HAP-1 (cell line): Measurements from ENCODE around the gene ZNF74.
"Not testable (repeated sequence)": the region's sequence is repeated elsewhere in the genome, so short reads cannot be mapped to it uniquely, and the experiment has no call there.

Experiments used
- DNase-seq, 2 experiments: peaks; one replicate each; pipeline ENCODE4 v3.0.0-alpha.2; 2016 to 2020; ENCODE audit warnings: low spot score in 2 of 2
- H3K27me3 ChIP-seq: fragments of 250-450 bp; sonication (Bioruptor Pico); 2 replicates; pipeline ENCODE4 v1.5.1; 2020; ENCODE audit warnings: low read depth, mild to moderate bottlenecking, moderate library complexity
- H3K36me3 ChIP-seq: fragments of 250-450 bp; sonication (Bioruptor Pico); replicated peaks from 2 replicates; pipeline ENCODE4 v1.5.1; 2020; ENCODE audit warnings: mild to moderate bottlenecking
- H3K4me1 ChIP-seq: fragments of 250-450 bp; sonication (Bioruptor Pico); 2 replicates; pipeline ENCODE4 v1.5.1; 2020; ENCODE audit warnings: mild to moderate bottlenecking
- H3K4me3 ChIP-seq: fragments of 250-450 bp; sonication (Bioruptor Pico); 2 replicates; pipeline ENCODE4 v1.5.1; 2020; ENCODE audit warnings: mild to moderate bottlenecking, moderate library complexity
- H3K9me3 ChIP-seq: fragments of 250-450 bp; sonication (Bioruptor Pico); 2 replicates; pipeline ENCODE4 v1.5.1; 2020; ENCODE audit warnings: mild to moderate bottlenecking, moderate library complexity
- in situ Hi-C: fragments of 300-500 bp; cut with MboI; formaldehyde crosslinking; loops from 3 replicates; pipeline ENCODE4 v1.14.3; 2020; ENCODE audit warnings: low sequenced_read_pairs, inconsistent platforms, mixed read lengths

The ZNF74 gene

GRCh38 chr22:20412474-20413216, 18.7 kb downstream of the ZNF74 start:
- no peaks in the 10 kb centered on the region for H3K36me3 ChIP-seq
- in situ Hi-C loops = no loop called here
- no peaks in the 10 kb centered on the region for H3K27me3 ChIP-seq
- no peaks in the 10 kb centered on the region for H3K4me1 ChIP-seq
- DNase-seq = no peak
- no peaks in the 10 kb centered on the region for H3K9me3 ChIP-seq
- no peak overlapping the region for H3K4me3 ChIP-seq

- Histone ChIP-seq H3K4me3 (no peak overlapping the region), H3K9me3 (no peaks in the 10 kb centered on the region), H3K27me3 (no peaks in the 10 kb centered on the region), H3K4me1 (0 out of 2 replicates have a peak, but pooled peaks cover 2% of the 10 kb centered on the region), H3K36me3 (no peaks in the 10 kb centered on the region)
- DNase-seq = no peak
- in situ Hi-C loops = no loop called here
These were observed 19.5 kb downstream of the ZNF74 start for GRCh38 chr22:20413217-20414058.

- no peak overlapping the region for H3K4me3 ChIP-seq
- no peaks in the 10 kb centered on the region for H3K36me3 ChIP-seq
- DNase-seq = no peak
- 0 out of 2 replicates have a peak, but pooled peaks cover 4% of the 10 kb centered on the region for H3K4me1 ChIP-seq
- no peaks in the 10 kb centered on the region for H3K27me3 ChIP-seq
- in situ Hi-C loops = no loop called here
- no peaks in the 10 kb centered on the region for H3K9me3 ChIP-seq
These were observed 20.1 kb downstream of the ZNF74 start for GRCh38 chr22:20414059-20414440.

DNA sequence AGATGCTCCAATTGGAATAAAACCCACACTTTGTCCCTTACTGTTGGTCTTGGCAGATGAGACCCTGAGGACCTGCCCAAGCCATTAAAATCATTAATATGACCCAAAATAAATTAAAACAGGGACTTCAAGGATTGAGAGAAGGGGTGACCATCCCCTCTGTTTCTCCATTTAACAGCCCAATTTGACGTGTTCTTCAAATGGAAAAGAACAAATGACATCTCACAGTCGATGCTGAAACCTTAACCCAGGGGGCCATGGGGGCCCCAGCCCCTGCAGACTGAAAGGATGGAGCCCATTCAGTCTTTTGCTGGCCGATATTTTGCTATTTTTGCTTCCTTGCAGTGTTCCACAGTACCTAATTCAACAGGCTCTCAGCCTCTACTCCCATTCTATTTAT, 20.5 kb downstream of the ZNF74 start:
- Histone ChIP-seq H3K4me1 (0 out of 2 replicates have a peak, but pooled peaks cover 4% of the 10 kb centered on the region), H3K36me3 (no peaks in the 10 kb centered on the region), H3K9me3 (no peaks in the 10 kb centered on the region), H3K27me3 (no peaks in the 10 kb centered on the region), H3K4me3 (no peak overlapping the region)
- no peak for DNase-seq
- in situ Hi-C loops = no loop called here

DNA sequence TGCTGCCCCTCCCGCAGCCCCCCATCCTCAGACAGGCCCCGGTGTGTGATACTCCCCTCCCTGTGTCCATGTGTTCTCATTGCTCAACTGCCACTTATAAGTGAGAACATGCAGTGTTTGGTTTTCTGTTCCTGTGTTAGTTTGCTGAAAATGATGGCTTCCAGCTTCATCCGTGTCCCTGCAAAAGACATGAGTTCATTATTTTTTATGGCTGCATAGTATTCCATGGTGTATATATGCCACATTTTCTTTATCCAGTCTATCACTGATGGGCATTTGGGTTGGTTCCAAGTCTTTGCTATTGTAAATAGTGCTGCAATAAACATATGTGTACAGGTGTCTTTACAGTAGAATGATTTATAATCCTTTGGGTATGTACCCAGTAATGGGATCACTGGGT, 21.3 kb downstream of the ZNF74 start:
- H3K4me3 ChIP-seq, H3K27me3 ChIP-seq, H3K9me3 ChIP-seq, H3K36me3 ChIP-seq, H3K4me1 ChIP-seq, in situ Hi-C loops, DNase-seq: not testable (repeated sequence)

DNA sequence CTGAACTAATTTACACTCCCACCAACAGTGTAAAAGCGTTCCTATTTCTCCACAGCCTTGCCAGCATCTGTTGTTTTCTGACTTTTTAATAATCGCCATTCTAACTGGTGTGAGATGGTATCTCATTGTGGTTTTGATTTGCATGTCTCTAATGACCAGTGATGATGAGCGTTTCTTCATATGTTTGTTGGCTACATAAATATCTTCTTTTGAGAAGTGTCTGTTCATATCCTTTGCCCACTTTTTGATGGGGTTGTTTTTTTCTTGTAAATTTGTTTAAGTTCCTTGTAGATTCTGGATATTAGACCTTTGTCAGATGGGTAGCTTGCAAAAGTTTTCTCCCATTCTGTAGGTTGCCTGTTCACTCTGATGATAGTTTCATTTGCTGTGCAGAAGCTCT, 21.7 kb downstream of the ZNF74 start:
- in situ Hi-C loops, H3K36me3 ChIP-seq, H3K27me3 ChIP-seq: not testable (repeated sequence)

GRCh38 chr22:20418211-20418788, 24.3 kb downstream of the ZNF74 start:
- peak; percentile 58 to 84 for DNase-seq
- in situ Hi-C loops = no loop called here
- H3K4me1 ChIP-seq = 0 out of 2 replicates have a peak, but pooled peaks cover 4% of the 10 kb centered on the region
- H3K36me3 ChIP-seq = no peaks in the 10 kb centered on the region
- no peaks in the 10 kb centered on the region for H3K27me3 ChIP-seq
- no peaks in the 10 kb centered on the region for H3K9me3 ChIP-seq
- peak overlapping the region; percentile 37 for H3K4me3 ChIP-seq

More for the DNA sequence above, 21.7 kb downstream of the ZNF74 start:
- not testable (repeated sequence) for H3K4me3 ChIP-seq, DNase-seq, H3K9me3 ChIP-seq, H3K4me1 ChIP-seq

DNA sequence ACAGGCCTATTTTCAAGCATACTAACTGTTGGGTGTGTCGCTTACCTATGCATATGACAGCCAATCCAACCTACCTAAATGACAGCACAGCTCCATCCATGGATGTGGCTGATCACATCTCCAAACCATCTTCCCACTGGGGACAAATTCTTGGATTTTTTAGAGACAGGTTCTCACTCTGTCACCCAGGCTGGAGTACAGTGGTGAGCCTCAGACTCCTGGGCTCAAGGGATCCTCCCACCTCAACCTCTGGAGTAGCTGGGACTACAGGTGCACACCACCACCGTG, 25.7 kb downstream of the ZNF74 start:
- in situ Hi-C loops = no loop called here
- no peak for DNase-seq
- Histone ChIP-seq H3K4me3 (no peak overlapping the region), H3K36me3 (no peaks in the 10 kb centered on the region), H3K9me3 (no peaks in the 10 kb centered on the region), H3K27me3 (no peaks in the 10 kb centered on the region), H3K4me1 (0 out of 2 replicates have a peak, but pooled peaks cover 4% of the 10 kb centered on the region)

GRCh38 chr22:20420157-20420842, 26.3 kb downstream of the ZNF74 start:
- 0 out of 2 replicates have a peak, but pooled peaks cover 2% of the 10 kb centered on the region for H3K36me3 ChIP-seq
- in situ Hi-C loops = no loop called here
- no peak for DNase-seq
- no peaks in the 10 kb centered on the region for H3K9me3 ChIP-seq
- no peaks in the 10 kb centered on the region for H3K27me3 ChIP-seq
- H3K4me1 ChIP-seq = 0 out of 2 replicates have a peak, but pooled peaks cover 4% of the 10 kb centered on the region
- H3K4me3 ChIP-seq = no peak overlapping the region

DNA sequence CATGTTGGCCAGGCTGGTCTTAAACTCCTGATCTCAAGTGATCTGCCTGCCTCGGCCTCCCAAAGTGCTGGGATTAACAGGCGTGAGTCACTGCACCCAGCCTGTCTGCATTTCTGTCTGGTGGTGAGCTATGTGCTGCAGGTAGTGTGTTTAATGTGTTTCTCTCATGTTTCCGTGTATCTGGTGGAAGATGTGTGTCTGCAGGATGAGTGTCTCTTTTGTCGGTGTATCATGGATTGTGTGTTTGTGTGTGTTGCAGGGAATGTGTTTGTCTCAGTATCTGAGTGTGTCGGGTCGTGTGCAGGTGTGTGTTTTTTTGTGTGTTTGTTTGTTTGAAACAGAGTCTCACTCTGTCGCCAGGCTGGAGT, 27.5 kb downstream of the ZNF74 start:
- Histone ChIP-seq H3K4me1 (0 out of 2 replicates have a peak, but pooled peaks cover 4% of the 10 kb centered on the region), H3K4me3 (no peak overlapping the region), H3K27me3 (no peaks in the 10 kb centered on the region), H3K36me3 (peaks cover 2% of the 10 kb centered on the region; the same call in 1 of the 2 replicates), H3K9me3 (no peaks in the 10 kb centered on the region)
- no peak for DNase-seq
- in situ Hi-C loops = no loop called here

- Histone ChIP-seq H3K36me3 (peaks cover 7% of the 10 kb centered on the region), H3K4me3 (no peak overlapping the region), H3K4me1 (0 out of 2 replicates have a peak, but pooled peaks cover 4% of the 10 kb centered on the region), H3K27me3 (no peaks in the 10 kb centered on the region), H3K9me3 (no peaks in the 10 kb centered on the region)
- in situ Hi-C loops = no loop called here
- no peak for DNase-seq
These were observed 28.5 kb downstream of the ZNF74 start for GRCh38 chr22:20422271-20423007.

DNA sequence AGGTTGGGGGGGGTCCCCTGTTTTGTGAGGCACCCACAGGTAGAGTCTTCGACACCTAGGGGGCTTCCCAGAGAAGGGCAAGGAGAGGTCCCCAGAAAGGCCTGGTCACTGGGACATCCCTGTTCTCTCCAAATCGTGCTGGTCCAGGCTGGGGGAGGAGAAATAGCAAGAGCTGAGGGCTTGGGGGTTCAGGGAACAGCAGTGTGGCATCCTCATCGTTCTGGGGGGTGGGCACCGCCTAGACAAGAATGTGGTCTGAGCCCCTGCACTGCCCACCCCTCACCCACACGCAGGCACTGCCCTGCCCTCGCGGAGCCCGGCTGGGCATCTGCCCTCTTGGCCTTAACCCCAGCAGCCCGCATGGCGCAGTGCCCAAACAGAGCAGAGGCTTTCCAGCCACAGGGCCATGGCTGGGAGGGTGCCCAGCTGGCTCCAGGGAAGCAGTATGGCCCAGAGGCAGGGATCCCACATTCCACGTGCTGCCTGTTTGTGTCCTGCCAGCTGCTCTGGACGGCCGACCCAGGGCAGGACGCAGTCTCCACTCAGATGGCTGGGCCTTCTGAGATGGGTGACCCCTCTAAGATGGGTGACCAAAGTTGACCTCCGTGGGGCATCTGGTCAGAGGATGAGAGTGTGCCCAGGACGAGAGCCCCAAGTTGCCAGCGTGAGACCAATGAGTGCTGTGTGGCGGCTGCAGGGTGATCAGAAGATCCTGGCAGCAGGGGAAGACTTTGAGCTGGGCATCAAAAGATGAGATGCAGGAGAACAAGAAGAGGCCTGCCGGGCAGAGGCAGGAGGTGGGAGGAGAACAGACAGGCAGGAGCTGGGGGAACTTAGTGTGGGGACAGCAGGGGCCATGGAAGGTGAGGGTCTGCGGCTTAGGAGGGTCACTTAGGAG, 29.3 kb downstream of the ZNF74 start:
- no peak overlapping the region for H3K4me3 ChIP-seq
- H3K36me3 ChIP-seq = peaks cover 11% of the 10 kb centered on the region
- 0 out of 2 replicates have a peak, but pooled peaks cover 3% of the 10 kb centered on the region for H3K4me1 ChIP-seq
- H3K9me3 ChIP-seq = no peaks in the 10 kb centered on the region
- no peak for DNase-seq
- H3K27me3 ChIP-seq = no peaks in the 10 kb centered on the region
- in situ Hi-C loops = no loop called here
